Mammary epithelial cell (primary cell): ENCODE measurements around the gene PDK2.

Source experiments
- CTCF ChIP-seq, 2 donors: IDR thresholded peaks in 1 of 2; conservative IDR thresholded peaks in 1 of 2; 2 replicates each; pipeline ENCODE4 v1.5.1; 2011 to 2012; ENCODE audit warnings: inconsistent platforms in 2 of 2, low read length in 2 of 2, mild to moderate bottlenecking in 2 of 2, control low read depth in 1 of 2, low read depth in 1 of 2; ENCODE audit not compliant: insufficient read depth in 1 of 2; ENCODE audit errors: extremely low read depth in 1 of 2
- EZH2 ChIP-seq: IDR thresholded peaks from 2 replicates; pipeline ENCODE4 v1.6.1; 2012; ENCODE audit warnings: low read length, inconsistent platforms, borderline replicate concordance

DNA sequence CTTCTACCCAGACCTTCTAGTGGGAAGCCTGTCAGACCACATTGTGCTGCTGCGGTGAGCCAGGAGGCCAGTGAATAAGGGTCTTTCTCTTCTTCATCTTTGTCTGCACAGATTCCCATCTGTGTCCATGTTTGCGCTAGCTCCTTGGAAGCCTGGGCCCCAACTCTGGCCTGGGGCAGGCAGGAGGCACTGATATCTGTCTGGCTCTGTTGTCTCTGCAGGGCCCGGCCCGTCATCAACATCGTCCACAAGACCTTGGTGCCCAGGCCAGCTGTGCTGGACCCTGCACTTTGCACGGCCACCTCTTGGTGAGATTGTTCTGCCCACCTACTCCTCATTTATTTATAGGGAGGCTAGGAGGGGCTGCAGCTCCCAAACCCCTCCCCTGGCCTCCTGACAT is 20.9 kb upstream of the PDK2 start:
- TF ChIP-seq CTCF (conservative IDR thresholded peaks at IDR 0.05 in 1 of 2, IDR thresholded peaks at IDR 0.05 in 1 of 2; ENCODE audit: extremely low read depth in 1 of 2, insufficient read depth in 1 of 2, low read depth in 1 of 2, low read length in 2 of 2) (no peak), EZH2 (no peak)
